Epithelial cell of esophagus (primary cell): ENCODE data around the gene AVPR1A.

ENCODE experiments used
- DNase-seq: peaks from one replicate; pipeline ENCODE4 v3.0.0; 2010; ENCODE audit warnings: low read depth
- H3K4me3 ChIP-seq: 2 replicates; pipeline ENCODE4 v1.5.1; 2011; ENCODE audit warnings: mild to moderate bottlenecking, low read length, control low read depth
- CTCF ChIP-seq: IDR thresholded peaks from 2 replicates; pipeline ENCODE4 v1.5.1; 2011; ENCODE audit warnings: low read depth, mild to moderate bottlenecking, low read length, control low read depth, inconsistent platforms; ENCODE audit not compliant: insufficient read depth; ENCODE audit errors: missing control alignments

The AVPR1A gene

GRCh38 chr12:63155375-63155774 is 4.4 kb upstream of the AVPR1A start:
- no peak for DNase-seq
- TF ChIP-seq CTCF: no peak
- H3K4me3 ChIP-seq: no peak overlapping the region

GRCh38 chr12:63154560-63154959 is 3.6 kb upstream of the AVPR1A start:
- H3K4me3 ChIP-seq: no peak overlapping the region
- no peak for TF ChIP-seq CTCF
- no peak for DNase-seq

- no peak overlapping the region for H3K4me3 ChIP-seq
- no peak for TF ChIP-seq CTCF
- DNase-seq: no peak
These were observed 1.3 kb upstream of the AVPR1A start for GRCh38 chr12:63152321-63152700.

GRCh38 chr12:63151623-63152320 is 771 bp upstream of the AVPR1A start:
- TF ChIP-seq CTCF: peak; percentile 85
- DNase-seq: peak; percentile 54
- no peak overlapping the region for H3K4me3 ChIP-seq

GRCh38 chr12:63149909-63150712 is 890 bp downstream of the AVPR1A start:
- DNase-seq: peak; percentile 8
- TF ChIP-seq CTCF: no peak
- no peak overlapping the region for H3K4me3 ChIP-seq

- DNase-seq: no peak
- no peak overlapping the region for H3K4me3 ChIP-seq
- TF ChIP-seq CTCF: no peak
These were observed 6.4 kb downstream of the AVPR1A start for GRCh38 chr12:63144556-63144955.

- no peak for DNase-seq
- no peak for TF ChIP-seq CTCF
- H3K4me3 ChIP-seq: no peak overlapping the region
These were observed 12.5 kb downstream of the AVPR1A start for GRCh38 chr12:63138488-63138887.
